ENCODE measurements around the gene CYP3A7. TPM values are rescaled to one million over a fixed set of nuclear protein-coding genes. Genes with fewer than 3 reads are reported as not detected.

CYP3A7 gene
- total RNA-seq, 1 experiment from 2014 or later = not detected

- Histone ChIP-seq H3F3A (ENCODE audit: low read length, unreplicated experiment) (no peaks in the 10 kb centered on the region), H3K27me3 (ENCODE audit: low read length) (no peaks in the 10 kb centered on the region), H3K79me2 (ENCODE audit: low read length) (no peaks in the 10 kb centered on the region), H3K9me3 (ENCODE audit: low read length) (no peaks in the 10 kb centered on the region), H3K4me3 (ENCODE audit: low read length) (no peak overlapping the region), H3K27ac (ENCODE audit: low read length) (no peak overlapping the region), H2AFZ (ENCODE audit: low read length) (no peak overlapping the region), H3K9ac (ENCODE audit: low read length) (no peak overlapping the region), H3K9me2 (replicated peaks; ENCODE audit: low read length) (no peaks in the 10 kb centered on the region), H3K4me1 (ENCODE audit: insufficient read depth, low read length) (peaks cover 10% of the 10 kb centered on the region), H3K4me2 (ENCODE audit: low read length) (peak overlapping the region; percentile 31; the same call in 1 of the 2 replicates), H3K36me3 (ENCODE audit: low read depth, low read length) (no peaks in the 10 kb centered on the region), H4K20me1 (ENCODE audit: low read length) (no peaks in the 10 kb centered on the region)
- peak; percentile 15 for DNase-seq
- ChIA-PET POLR2A (ENCODE audit: unreplicated experiment) (no interaction called here), CTCF (no interaction called here)
- no TSS peak for BruUV-seq (replicated peaks)
- TF ChIP-seq EZH2 (IDR thresholded peaks at IDR 0.05; ENCODE audit: low read length, unreplicated experiment) (no peak), EZH2phosphoT487 (IDR thresholded peaks at IDR 0.05; ENCODE audit: borderline replicate concordance, low read length) (no peak), CTCF (conservative IDR thresholded peaks at IDR 0.05; ENCODE audit: low read depth, low read length) (no peak)
- intact Hi-C loops (cut with micrococcal nuclease) = no loop called here
- no peak for ATAC-seq
These were observed 4.0 kb downstream of the CYP3A7 start for GRCh38 chr7:99730992-99731391.

GRCh38 chr7:99730238-99730810, 4.7 kb downstream of the CYP3A7 start:
- Histone ChIP-seq H3K36me3 (ENCODE audit: low read depth, low read length) (no peaks in the 10 kb centered on the region), H3K27me3 (ENCODE audit: low read length) (no peaks in the 10 kb centered on the region), H3K9me2 (replicated peaks; ENCODE audit: low read length) (no peaks in the 10 kb centered on the region), H3K79me2 (ENCODE audit: low read length) (no peaks in the 10 kb centered on the region), H3K27ac (ENCODE audit: low read length) (no peak overlapping the region), H3K4me2 (ENCODE audit: low read length) (no peak overlapping the region), H3K9me3 (ENCODE audit: low read length) (no peaks in the 10 kb centered on the region), H3F3A (ENCODE audit: low read length, unreplicated experiment) (no peaks in the 10 kb centered on the region), H3K9ac (ENCODE audit: low read length) (no peak overlapping the region), H3K4me1 (ENCODE audit: insufficient read depth, low read length) (peaks cover 10% of the 10 kb centered on the region), H4K20me1 (ENCODE audit: low read length) (no peaks in the 10 kb centered on the region), H3K4me3 (ENCODE audit: low read length) (no peak overlapping the region), H2AFZ (ENCODE audit: low read length) (no peak overlapping the region)
- no peak for DNase-seq
- CTCF ChIA-PET = no interaction called here
- intact Hi-C loops (cut with micrococcal nuclease) = no loop called here
- POLR2A ChIA-PET (ENCODE audit: unreplicated experiment) = no interaction called here
- TF ChIP-seq CTCF (conservative IDR thresholded peaks at IDR 0.05; ENCODE audit: low read depth, low read length) (no peak), EZH2 (IDR thresholded peaks at IDR 0.05; ENCODE audit: low read length, unreplicated experiment) (no peak), EZH2phosphoT487 (IDR thresholded peaks at IDR 0.05; ENCODE audit: borderline replicate concordance, low read length) (no peak)
- no peak for ATAC-seq
- BruUV-seq (replicated peaks) = no TSS peak

DNA sequence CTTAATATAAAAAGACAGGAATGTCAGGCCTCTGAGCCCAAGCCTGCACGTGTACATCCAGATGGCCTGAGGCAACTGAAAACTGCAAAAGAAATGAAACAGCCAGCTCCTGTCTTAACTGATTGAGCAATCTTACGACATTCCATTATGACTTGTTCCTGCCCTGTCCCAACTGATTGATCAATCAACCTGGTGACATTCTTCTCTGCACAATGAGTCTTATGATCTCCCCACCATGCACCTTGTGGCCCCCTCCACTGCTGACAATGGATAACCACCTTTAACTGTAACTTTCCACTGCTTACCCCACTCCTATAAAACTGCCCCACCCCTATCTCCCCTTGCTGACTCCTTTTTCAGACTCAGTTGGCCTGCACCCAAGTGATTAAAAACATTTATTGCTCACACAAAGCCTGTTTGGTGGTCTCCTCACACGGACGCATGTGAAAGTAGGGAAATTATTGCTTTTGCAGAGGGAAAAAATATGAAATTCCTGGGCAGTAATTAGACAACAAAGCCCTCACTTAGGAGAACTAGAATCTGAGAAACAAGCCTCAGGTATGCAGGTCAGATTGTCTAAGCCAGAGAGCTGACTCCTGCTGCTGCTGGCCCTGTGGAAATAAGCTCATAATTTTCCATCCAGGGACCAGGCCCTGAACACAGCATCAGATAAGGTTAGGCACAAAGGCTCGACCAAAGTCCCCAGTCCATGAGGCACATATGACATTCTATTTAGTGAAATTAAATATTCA, 5.3 kb downstream of the CYP3A7 start:
- no peak overlapping the region for H3K4me3 ChIP-seq (ENCODE audit: low read length)
- BruUV-seq (replicated peaks) = no TSS peak
- H2AFZ ChIP-seq (ENCODE audit: low read length) = no peak overlapping the region
- H3K9me2 ChIP-seq (replicated peaks; ENCODE audit: low read length) = no peaks in the 10 kb centered on the region
- H3K36me3 ChIP-seq (ENCODE audit: low read depth, low read length) = no peaks in the 10 kb centered on the region
- intact Hi-C loops (cut with micrococcal nuclease) = no loop called here
- ChIA-PET POLR2A (ENCODE audit: unreplicated experiment) (no interaction called here), CTCF (no interaction called here)
- no peaks in the 10 kb centered on the region for H4K20me1 ChIP-seq (ENCODE audit: low read length)
- peak; percentile 68 for DNase-seq
- H3K9me3 ChIP-seq (ENCODE audit: low read length) = no peaks in the 10 kb centered on the region
- no peak overlapping the region for H3K27ac ChIP-seq (ENCODE audit: low read length)
- H3K4me1 ChIP-seq (ENCODE audit: insufficient read depth, low read length) = peaks cover 10% of the 10 kb centered on the region
- no peaks in the 10 kb centered on the region for H3K27me3 ChIP-seq (ENCODE audit: low read length)
- peak; percentile 58 for ATAC-seq
- H3F3A ChIP-seq (ENCODE audit: low read length, unreplicated experiment) = no peaks in the 10 kb centered on the region
- no peak overlapping the region for H3K9ac ChIP-seq (ENCODE audit: low read length)
- peak overlapping the region; percentile 7; the same call in 1 of the 2 replicates for H3K4me2 ChIP-seq (ENCODE audit: low read length)
- H3K79me2 ChIP-seq (ENCODE audit: low read length) = no peaks in the 10 kb centered on the region
- no peak for TF ChIP-seq EZH2 (IDR thresholded peaks at IDR 0.05; ENCODE audit: low read length, unreplicated experiment)
- TF ChIP-seq CTCF (conservative IDR thresholded peaks at IDR 0.05; ENCODE audit: low read depth, low read length) = no peak
- no peak for TF ChIP-seq EZH2phosphoT487 (IDR thresholded peaks at IDR 0.05; ENCODE audit: borderline replicate concordance, low read length)

Data from PC-3 (cell line).